ENCODE results near the gene TRHDE. TPM values are rescaled to one million over a fixed set of nuclear protein-coding genes. Genes with fewer than 3 reads are reported as not detected.

TRHDE gene
- total RNA-seq, 1 experiment from 2014 or later = 16.5 TPM

DNA sequence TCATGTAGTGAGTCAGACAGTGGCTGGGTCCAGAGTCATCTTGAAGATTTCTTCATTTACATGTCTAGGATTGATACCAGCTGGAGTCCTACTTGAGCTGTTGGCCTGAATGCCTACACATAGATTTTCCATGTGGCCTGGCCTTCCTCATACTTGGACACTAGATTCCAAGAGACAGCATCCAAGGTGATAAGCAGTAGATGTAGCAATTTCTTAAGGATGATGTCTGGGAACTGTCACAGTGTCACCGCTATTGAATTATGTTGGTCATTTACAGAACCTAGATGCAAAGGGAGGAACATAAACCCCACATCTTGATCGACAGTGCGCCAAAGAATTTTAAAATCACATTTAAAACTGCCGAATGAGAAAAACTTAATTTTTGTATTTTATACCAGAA lies 412.3 kb downstream of the TRHDE start:
- Histone ChIP-seq H3K27ac (ENCODE audit: low read length) (no peak overlapping the region), H4K20me1 (ENCODE audit: low read length) (no peaks in the 10 kb centered on the region), H3K9me2 (replicated peaks; ENCODE audit: low read length) (no peaks in the 10 kb centered on the region), H3K4me1 (ENCODE audit: insufficient read depth, low read length) (no peaks in the 10 kb centered on the region), H3K27me3 (ENCODE audit: low read length) (no peaks in the 10 kb centered on the region), H3K9ac (ENCODE audit: low read length) (no peak overlapping the region), H3F3A (ENCODE audit: low read length, unreplicated experiment) (no peaks in the 10 kb centered on the region), H3K9me3 (ENCODE audit: low read length) (no peaks in the 10 kb centered on the region), H3K4me2 (ENCODE audit: low read length) (no peak overlapping the region), H2AFZ (ENCODE audit: low read length) (no peak overlapping the region), H3K79me2 (ENCODE audit: low read length) (no peaks in the 10 kb centered on the region), H3K36me3 (ENCODE audit: low read depth, low read length) (no peaks in the 10 kb centered on the region), H3K4me3 (ENCODE audit: low read length) (no peak overlapping the region)
- DNase-seq (no peak), ATAC-seq (no peak)
- no peak for TF ChIP-seq CTCF (conservative IDR thresholded peaks at IDR 0.05; ENCODE audit: low read depth, low read length)
- no peak for TF ChIP-seq EZH2phosphoT487 (IDR thresholded peaks at IDR 0.05; ENCODE audit: borderline replicate concordance, low read length)
- TF ChIP-seq EZH2 (IDR thresholded peaks at IDR 0.05; ENCODE audit: low read length, unreplicated experiment) = no peak
- CTCF ChIA-PET = no interaction called here
- intact Hi-C loops (cut with micrococcal nuclease) = no loop called here
- POLR2A ChIA-PET (ENCODE audit: unreplicated experiment) = no interaction called here
- no TSS peak for BruUV-seq (replicated peaks)

DNA sequence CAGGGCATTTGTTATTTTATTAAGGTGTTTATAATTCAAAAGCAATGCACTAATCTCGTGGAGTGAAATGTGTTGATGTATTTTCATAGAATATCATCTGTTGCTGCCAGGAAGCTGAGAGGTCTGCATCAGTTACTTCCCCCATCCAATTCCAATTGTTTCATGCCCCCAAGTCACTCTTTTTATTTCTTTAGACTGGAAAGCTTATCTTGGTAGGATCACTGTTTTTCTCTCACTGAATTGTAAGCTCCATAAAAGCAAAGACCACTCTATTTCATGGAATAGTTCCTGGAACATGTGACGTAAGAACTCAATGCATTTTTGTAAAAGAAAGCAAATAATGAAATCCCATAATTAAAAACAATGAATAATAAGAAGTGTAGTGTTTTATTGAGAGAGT lies 420.2 kb downstream of the TRHDE start:
- ChIA-PET CTCF (no interaction called here), POLR2A (ENCODE audit: unreplicated experiment) (no interaction called here)
- Histone ChIP-seq H3K36me3 (ENCODE audit: low read depth, low read length) (no peaks in the 10 kb centered on the region), H3K4me1 (ENCODE audit: insufficient read depth, low read length) (no peaks in the 10 kb centered on the region), H3K4me3 (ENCODE audit: low read length) (no peak overlapping the region), H3K27ac (ENCODE audit: low read length) (no peak overlapping the region), H2AFZ (ENCODE audit: low read length) (no peak overlapping the region), H3K9me3 (ENCODE audit: low read length) (no peaks in the 10 kb centered on the region), H3K4me2 (ENCODE audit: low read length) (no peak overlapping the region), H3K9ac (ENCODE audit: low read length) (no peak overlapping the region), H3K79me2 (ENCODE audit: low read length) (no peaks in the 10 kb centered on the region), H3K27me3 (ENCODE audit: low read length) (no peaks in the 10 kb centered on the region), H3F3A (ENCODE audit: low read length, unreplicated experiment) (no peaks in the 10 kb centered on the region), H3K9me2 (replicated peaks; ENCODE audit: low read length) (no peaks in the 10 kb centered on the region), H4K20me1 (ENCODE audit: low read length) (no peaks in the 10 kb centered on the region)
- ATAC-seq (no peak), DNase-seq (no peak)
- intact Hi-C loops (cut with micrococcal nuclease) = no loop called here
- TF ChIP-seq EZH2phosphoT487 (IDR thresholded peaks at IDR 0.05; ENCODE audit: borderline replicate concordance, low read length) = no peak
- no peak for TF ChIP-seq EZH2 (IDR thresholded peaks at IDR 0.05; ENCODE audit: low read length, unreplicated experiment)
- TF ChIP-seq CTCF (conservative IDR thresholded peaks at IDR 0.05; ENCODE audit: low read depth, low read length) = no peak
- BruUV-seq (replicated peaks) = no TSS peak

- no TSS peak for BruUV-seq (replicated peaks)
These were observed 422.0 kb downstream of the TRHDE start for GRCh38 chr12:72694193-72694592.

More at GRCh38 chr12:72694193-72694592, 422.0 kb downstream of the TRHDE start:
- Histone ChIP-seq H3K4me1 (ENCODE audit: insufficient read depth, low read length) (no peaks in the 10 kb centered on the region), H3F3A (ENCODE audit: low read length, unreplicated experiment) (no peaks in the 10 kb centered on the region), H3K27me3 (ENCODE audit: low read length) (no peaks in the 10 kb centered on the region), H3K27ac (ENCODE audit: low read length) (no peak overlapping the region), H2AFZ (ENCODE audit: low read length) (no peak overlapping the region), H4K20me1 (ENCODE audit: low read length) (no peaks in the 10 kb centered on the region), H3K9ac (ENCODE audit: low read length) (no peak overlapping the region), H3K4me3 (ENCODE audit: low read length) (no peak overlapping the region), H3K9me2 (replicated peaks; ENCODE audit: low read length) (no peaks in the 10 kb centered on the region), H3K36me3 (ENCODE audit: low read depth, low read length) (no peaks in the 10 kb centered on the region), H3K4me2 (ENCODE audit: low read length) (no peak overlapping the region), H3K79me2 (ENCODE audit: low read length) (no peaks in the 10 kb centered on the region), H3K9me3 (ENCODE audit: low read length) (no peaks in the 10 kb centered on the region)
- intact Hi-C loops (cut with micrococcal nuclease) = no loop called here
- POLR2A ChIA-PET (ENCODE audit: unreplicated experiment) = interaction anchor here (0.6 kb wide), 1 partner anchor 635 kb away, joined by 3 read pairs; no protein-coding TSS in a partner anchor
- CTCF ChIA-PET = no interaction called here
- no peak for DNase-seq
- TF ChIP-seq CTCF (conservative IDR thresholded peaks at IDR 0.05; ENCODE audit: low read depth, low read length) = no peak
- no peak for TF ChIP-seq EZH2 (IDR thresholded peaks at IDR 0.05; ENCODE audit: low read length, unreplicated experiment)
- no peak for TF ChIP-seq EZH2phosphoT487 (IDR thresholded peaks at IDR 0.05; ENCODE audit: borderline replicate concordance, low read length)
- ATAC-seq = no peak
